HG03039 (cell line): ENCODE data around the gene CHRNA9.
A peak's percentile ranks its signal among the peaks of the same experiment; 100 is the strongest.

Experiments
- ATAC-seq: cut with Tn5 transposase; IDR thresholded peaks from one replicate; pipeline ENCODE4 v1.9.1; 2021; ENCODE audit warnings: mild to moderate bottlenecking, moderate library complexity; ENCODE audit not compliant: unreplicated experiment

Gene CHRNA9

DNA sequence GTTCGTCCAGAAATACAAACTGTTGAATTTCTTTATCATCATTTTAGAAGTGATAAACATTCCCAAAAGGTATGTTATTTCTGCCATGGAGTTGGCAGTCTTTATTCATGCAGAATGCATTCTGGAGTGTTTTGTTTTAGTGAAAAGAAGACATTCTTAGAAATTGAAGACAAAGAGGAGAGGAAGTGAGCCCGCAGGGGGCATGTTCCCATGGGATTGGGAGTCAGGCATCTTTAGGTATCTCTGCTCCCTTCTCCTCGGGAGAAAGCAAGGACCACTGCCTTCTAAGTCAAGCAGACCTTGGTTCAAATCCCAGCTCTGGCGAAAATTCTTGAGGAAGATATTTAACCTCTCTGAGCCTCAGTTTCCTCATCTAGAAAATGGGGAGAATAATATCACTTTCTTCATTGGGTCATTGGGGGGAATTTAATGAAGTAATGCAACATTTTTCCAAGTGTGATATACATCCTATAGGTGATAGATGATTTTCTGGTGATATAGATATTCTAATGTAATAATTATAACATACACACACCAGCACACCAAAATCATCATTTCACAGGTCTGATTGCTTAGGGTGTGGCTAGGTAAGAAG is 26.5 kb upstream of the CHRNA9 start:
- ATAC-seq, result no peak

DNA sequence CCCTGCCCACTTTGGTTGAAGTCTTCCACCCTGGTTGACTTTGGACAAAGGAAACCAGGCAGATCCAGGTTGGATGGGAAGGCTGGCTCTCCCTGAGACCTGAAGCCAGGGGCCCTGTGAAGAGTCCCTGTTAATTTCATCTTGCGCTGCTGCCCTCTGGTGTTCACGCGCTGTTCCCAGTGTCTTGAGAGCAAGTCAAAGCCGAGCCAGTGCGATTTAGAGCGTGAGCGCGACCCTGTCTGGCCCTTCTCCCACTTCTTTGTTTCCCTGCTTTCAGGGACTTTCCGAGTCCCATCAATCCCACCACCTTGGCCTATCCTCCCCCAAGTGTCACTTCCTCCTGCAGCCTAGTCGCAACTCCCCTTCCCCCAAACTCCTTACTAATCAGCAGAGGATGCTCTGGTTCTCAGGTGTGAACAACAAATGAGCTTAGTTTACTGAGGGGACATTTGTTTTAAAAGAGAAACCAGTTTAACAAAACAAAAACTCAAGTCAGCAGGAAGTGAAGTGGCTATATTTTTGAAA is 25.8 kb upstream of the CHRNA9 start:
- peak; percentile 33 for ATAC-seq

DNA sequence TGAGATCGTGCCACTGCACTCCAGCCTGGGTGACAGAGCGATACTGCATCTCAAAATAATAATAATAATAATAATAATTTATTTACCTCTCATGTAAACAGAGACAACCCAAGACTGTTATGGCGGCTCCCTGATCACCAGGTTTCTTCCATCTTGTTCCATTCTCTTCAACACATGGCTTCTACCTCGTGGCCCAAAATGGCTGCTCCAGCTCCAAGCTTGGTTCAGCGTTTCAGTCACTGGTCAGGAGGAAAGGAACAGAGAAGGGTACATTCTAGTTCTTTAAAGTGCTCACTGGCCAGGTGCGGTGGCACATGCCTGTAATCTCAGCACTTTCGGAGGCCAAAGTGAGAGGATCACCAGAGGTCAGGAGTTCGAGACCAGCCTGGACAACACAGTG is 24.9 kb upstream of the CHRNA9 start:
- no peak for ATAC-seq

DNA sequence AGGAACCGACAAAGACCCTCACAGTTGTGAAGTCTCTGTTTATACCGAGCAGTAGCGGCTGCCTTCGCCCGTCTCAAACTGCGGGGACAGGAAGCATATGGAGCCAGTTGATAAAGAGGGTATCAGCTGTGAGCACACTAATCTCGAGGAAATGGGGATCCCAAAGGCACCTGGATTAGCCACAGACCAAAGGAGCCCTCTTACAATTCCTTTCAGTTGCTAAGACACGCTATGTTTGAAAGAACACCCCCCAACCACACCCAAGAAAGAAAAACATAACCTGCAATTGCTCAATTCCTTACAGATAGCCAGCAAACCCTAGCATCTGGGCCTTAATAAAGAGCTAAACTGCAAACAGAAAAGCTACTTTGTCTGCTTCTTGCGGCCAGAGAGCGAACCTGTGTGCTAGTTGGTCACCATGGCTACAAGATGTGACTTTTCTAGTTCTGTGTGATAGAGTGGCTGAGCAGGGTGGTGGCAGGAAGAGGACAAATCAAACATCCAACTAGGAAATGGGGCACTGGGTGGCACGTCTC is 23.3 kb upstream of the CHRNA9 start:
- ATAC-seq, result no peak

DNA sequence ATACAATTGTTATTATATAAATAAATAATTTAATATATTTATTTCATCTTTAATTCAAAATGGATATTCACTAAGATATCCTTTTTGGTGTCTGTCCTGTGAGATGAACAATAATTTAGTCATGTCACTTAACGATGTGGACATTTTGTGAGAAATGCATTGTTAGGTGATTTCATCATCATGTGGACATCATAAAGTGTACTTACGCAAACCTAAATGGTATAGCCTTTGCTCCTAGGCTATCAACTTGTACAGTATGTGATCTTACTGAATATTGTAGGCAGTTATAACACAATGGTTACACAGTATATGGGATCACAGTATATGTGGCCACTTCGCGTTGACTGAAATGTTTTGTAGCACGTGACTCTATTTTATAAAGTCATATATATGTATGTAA is 20.2 kb upstream of the CHRNA9 start:
- no peak for ATAC-seq

DNA sequence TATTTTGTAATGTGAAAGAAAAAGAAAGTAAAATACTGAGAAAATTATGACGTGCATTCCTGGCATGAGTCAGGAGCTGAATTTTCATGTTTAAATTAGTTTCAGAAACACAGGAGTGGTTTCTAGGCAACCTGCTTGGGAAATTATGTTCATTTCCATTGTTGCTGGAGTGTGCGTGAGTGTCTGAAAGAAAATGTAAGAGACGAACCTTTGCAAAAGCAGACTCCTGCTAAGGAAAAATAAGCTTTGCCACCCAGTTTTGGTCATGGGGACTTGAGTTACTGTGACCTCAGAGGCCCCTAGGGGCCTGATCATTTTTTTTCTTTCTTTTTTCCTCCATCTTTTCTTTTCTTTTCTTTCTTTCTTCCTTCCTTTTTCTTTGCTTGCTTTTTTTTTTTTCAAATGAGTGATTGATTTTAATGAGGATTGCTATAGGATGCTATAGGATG is 18.8 kb upstream of the CHRNA9 start:
- ATAC-seq, result no peak

DNA sequence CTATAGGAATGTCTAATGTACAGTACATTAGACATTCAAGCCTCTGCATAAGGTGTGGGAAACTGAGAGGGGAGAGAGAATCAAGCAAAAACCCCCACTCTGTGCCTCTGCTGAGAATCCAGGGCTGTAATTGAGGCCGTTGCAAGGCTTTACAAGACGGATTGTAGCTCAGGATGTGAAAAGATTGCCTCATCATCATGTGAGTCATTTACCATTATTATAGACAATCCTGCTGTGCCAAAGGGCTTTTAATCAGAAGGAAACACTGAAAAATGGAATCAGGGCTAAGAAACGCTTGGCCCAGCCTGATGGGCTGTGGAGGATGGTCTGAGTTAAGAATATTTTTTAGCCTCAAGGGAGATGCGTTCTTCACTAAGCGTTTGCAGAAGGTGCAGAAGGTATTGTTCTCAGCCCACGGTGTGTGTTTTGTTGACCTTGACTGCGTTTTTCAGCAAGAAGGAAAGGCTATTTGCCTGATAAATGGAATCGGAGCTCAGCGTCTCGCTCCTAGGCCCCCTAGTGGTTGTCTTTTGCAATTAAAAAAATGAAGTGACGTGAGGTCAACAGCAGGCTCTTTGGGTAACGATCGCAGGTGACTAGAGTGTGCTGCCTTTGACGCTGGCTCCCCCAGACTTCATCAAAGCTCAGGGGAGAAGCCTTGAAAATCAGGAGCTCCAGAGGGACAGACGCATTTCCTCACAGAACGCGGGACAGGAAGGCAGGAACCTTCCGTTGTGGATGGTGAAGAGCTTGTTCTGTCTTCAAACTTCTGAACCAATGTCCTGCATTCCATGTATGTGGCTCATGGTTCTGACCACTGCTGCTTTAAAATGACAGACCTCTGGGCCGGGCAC is 18.1 kb upstream of the CHRNA9 start:
- ATAC-seq, result no peak

DNA sequence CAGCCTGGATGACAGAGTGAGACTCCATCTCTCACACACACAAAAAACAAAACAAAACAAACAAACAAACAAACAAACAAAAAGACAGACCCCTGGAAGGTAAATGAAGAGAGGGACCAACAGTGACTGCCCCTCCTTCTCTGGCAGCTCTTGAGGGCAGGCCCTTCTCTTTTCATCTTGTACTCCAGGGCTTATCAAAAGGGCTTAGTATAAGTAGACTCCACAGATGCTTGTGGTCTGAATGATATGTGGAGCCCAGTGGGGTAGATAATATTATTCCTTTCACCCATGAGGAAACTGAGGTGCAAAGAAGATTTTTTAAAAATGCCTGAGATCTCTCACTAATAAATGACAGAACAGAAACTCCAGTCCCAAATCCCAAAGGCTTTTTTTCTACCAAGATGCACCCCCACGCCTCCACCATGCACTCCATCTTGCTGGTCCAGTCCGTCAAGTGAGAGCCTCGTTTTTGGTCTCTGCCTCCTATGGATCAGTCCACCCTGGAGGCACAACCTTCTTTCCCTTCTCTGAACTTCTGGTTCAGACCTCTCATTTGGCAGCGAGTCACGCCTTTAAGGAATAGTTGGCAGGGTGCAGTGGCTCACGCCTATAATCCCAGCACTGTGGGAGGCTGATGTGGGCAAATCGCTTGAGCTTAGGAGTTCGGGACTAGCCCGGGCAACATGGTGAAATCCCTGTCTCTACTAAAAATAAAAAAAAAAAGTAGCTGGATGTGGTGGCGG is 17.0 kb upstream of the CHRNA9 start:
- no peak for ATAC-seq

DNA sequence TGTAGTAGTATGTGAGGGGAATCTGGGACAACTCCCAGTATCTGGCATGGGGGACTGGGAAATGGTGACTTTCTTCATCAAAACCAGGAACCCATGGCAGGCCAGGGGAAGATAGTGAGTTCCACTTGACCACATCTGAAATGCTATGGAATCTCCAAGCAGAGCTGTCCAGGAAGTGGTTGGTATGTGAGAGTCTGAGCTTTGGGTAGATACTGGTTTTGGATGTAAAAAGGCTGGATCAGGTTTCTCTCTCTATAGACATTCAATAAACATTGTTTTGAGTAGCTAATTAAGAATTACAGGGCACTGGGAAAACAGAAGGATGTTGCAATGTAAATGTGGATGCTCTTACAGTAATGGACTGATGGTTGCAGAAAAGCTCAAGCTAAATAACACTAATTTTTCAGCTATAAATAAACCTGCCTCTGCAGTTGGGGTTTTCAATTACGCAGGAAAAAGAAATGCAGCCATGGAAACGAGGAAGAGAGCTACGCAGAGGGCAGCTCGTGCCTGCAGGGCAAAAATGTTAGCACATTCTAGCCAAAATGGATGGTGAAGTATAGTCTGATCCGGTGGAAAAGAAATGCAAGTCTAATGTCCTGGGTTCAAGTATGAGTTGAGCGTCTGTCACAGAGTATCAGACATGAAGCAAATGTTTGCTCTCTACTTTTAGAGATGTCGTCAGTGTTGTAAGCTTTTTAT is 13.4 kb upstream of the CHRNA9 start:
- ATAC-seq, result no peak

DNA sequence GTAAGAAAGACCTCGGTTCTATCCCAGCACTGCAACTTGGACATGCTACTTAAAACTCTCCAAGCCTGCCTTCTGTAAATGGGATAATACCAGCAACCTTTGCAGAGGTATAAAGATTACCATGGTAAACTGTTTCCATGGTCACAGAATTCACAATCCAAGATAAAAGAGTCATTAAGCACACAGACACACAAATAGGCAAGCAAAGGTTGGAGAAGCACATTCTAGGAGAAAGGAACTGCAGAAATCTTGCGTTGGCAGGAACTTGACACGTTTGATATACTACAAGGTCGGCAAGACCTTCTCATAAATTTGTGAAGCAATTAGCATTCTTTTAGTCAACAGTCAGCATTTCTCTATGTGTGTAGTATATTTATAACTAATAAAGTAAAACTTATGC is 12.3 kb upstream of the CHRNA9 start:
- no peak for ATAC-seq

DNA sequence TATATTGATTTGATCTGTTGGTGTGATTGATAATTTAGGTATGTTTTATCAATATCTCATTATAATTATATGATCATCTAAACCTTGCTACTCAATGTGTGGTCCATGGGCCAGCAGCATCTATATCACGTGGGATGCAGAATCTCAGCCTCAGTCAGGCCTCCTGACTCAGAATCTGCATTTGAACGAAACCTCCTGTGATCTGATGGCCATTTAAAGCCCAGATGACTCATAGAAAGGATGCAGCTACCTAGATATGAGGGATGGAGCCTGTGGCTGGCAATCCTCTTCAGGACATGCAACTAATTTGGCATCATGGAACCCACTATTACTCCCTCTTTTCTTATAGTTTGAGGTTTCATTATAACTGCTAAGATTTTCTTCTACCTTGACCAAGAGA is 11.3 kb upstream of the CHRNA9 start:
- ATAC-seq, result no peak

DNA sequence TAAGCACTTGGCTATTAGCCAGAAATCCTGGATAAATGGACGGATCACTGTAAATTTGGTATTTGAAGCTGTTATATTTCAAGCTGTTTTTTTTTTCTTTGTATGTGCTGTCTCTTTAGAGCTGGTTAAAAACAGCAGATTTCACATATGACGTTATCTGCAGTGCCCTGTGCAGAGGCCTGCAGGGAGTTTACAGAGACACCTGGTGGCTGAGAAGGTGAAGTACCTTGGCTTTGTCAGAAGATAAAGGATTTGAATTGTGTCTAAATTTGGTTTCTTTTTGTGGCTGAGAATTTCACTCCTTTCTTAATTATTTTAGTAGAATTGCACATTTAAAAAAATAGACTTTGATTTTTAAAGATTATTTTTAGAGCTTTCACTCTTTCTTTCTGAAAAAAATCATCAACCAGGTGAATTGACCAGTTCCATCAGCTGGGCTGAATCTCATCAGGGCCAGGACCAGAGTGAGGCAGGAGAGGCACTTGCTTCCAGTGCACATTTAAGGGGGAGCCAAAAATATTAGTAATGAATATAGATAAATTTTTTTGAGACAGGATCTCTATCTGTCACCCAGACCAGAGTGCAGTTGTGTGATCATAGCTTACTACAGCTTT is 9.6 kb upstream of the CHRNA9 start:
- ATAC-seq, result no peak

DNA sequence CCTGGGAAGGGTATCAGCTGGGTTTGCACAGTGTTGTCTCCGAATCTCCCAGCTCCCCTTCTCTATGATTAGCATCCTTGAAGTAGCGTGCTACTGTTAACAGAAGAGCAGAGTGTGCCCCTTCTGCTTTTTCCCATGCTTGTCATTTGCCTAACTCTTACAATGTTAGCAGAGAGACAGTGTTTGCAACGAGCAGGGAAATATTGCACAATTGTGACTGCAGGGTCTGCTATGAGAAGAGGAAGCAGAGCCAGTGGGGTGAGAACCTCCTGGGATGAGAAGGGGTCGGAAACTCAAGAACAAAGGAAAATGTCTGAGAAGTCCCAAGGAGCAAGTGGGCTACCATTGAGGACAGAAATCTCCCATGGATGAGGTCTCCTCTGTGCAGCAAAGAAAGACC is 7.8 kb upstream of the CHRNA9 start:
- ATAC-seq, result no peak

DNA sequence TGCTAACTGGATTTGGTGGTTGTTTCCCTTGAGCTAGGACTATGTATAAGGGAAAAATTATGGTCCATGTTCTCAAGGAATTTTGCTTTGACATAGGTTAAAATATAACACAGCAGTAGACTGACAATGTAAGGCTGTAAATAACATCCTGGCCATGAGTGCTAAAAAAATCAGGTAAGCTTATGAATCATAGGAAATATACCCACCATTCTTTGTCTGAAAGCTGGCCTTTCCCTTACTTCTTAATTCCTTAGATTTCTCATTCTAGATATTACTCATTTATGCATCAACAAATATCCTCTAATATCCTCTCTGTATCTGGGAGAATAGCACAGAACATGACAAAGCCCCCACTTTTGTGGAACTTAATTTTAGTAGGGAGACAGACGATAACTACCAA is 6.8 kb upstream of the CHRNA9 start:
- no peak for ATAC-seq

DNA sequence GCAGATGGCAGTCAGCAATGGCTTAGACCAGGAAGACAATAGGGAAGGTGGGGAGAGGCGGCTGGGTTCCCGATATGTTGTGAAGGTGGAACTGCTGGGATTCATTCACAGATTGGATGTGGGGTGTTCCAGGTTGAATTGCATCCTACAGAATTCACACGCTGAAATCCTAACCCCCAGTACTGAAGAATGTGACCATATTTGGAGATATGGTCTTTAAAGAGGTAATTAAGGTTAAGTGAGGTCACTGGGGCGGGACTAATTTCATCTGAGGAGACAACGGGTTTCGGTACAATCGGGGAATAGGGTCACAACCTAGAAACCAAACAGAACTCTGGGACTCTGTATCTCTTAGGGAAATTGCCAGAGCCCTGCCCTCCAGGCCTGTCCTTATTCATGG is 5.3 kb upstream of the CHRNA9 start:
- no peak for ATAC-seq

DNA sequence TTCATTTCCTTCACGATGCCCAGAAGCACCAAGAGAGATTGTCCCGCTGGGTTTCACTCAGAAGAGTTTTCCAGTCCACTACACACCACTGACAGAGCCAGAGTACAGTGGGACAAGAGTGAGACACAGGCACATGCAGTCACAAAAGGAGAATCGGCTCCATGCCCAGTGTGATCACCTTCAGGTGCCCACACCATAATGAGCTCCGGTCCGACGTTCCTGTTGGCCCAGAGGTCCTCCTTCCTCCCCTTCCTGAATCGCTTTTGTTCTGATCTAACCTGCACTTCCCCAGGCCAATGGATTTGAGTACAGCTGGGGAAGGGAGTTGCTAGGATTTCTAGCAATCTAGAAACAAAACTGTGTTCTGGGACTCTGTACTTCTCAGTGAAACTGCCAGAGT is 4.6 kb upstream of the CHRNA9 start:
- ATAC-seq, result no peak

DNA sequence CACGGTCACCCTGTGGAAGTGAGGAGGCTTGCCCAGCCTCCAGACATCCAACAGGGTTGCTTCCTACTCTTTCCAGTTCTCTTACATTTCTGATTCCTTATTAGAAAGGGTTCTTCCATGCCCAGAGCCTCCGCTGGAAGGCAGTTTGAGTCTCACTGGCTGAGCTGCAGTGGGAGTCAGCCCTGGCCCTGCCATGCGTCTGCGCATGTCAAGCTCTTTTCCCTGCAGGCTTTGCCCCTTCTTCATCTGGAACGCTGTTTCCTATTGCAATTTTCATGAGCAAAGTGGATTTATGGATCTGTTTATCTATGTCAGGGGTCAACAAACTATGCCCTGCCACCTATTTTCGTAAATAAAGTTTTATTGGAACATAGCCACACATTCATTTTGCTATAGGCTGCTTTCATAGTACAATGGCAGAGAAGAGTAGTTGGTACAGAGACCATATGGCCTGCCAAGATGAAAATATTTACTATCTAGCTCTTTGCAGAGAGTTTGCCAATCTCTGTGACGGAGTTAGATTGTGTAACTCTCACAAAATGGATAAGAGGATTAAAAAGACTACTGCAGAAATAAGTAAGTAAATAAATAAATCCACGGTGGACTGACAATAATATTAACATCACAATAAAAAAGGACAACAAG is 3.9 kb upstream of the CHRNA9 start:
- ATAC-seq, result no peak

DNA sequence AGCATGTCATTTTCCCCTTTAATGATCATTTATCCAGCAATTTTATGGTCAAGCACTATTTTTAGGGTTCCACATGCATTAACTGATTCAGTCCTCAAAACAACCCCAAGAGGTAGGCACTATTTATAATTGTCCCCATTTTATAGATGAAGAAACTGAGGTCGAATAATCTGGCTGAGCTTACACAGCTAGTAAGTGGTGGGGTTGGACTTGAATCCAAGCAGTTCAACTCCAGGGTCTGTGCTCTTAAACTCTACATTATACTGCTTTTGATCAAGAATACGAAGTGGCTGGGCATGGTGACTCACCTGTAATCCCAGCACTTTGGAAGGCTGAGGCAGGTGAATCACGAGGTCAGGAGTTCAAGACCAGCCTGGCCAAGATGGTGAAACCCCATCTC is 3.2 kb upstream of the CHRNA9 start:
- no peak for ATAC-seq

DNA sequence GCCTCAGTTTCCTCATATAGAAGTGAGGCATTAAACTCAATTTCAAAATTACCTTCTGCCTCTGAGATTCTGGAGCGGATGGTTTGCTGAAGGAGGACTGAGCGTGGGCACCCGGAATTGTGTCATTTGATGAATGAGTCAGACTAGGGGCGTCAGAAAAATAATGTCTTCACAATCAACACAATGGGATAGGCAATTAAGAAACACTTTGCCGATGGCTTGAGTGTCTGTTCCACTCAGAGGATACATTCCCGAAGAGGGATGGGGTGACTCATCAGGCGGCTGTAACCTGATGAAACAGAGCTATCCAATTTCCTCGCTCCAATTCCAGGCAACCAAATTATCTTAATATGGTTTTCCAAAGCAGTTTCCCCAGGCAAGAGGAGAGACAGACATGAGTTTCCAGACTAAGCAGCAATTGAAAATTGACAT is 1.2 kb upstream of the CHRNA9 start:
- no peak for ATAC-seq

DNA sequence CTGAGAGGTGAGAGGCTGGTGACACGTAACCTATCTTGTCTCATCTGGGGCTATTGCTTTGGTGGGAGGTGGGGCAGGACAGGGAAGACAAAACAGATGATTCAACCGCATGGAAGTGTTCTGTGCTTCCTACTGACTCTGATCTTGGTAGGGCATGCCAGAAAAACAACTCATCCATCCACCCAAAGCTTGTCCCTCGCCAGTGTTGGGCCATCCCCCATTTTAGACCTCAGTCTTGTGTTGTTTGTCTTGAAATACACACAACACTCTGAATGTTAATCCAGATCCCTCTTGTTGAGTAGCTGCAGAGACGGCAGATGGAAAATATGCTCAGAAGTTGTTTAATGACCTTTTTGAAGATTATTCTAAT is 377 bp downstream of the CHRNA9 start:
- ATAC-seq, result no peak
